ENCODE measurements around the gene CDKN3.
"Not testable (repeated sequence)": the region's sequence is repeated elsewhere in the genome, so short reads cannot be mapped to it uniquely, and the experiment has no call there.

The CDKN3 gene

GRCh38 chr14:54456820-54457608 lies 60.2 kb downstream of the CDKN3 start:
- DNase-seq (ENCODE audit: low spot score): not testable (repeated sequence)

- DNase-seq (ENCODE audit: low spot score): no peak
Observed at GRCh38 chr14:54457609-54457996, 60.8 kb downstream of the CDKN3 start.

GRCh38 chr14:54458536-54458935 lies 61.7 kb downstream of the CDKN3 start:
- not testable (repeated sequence) for DNase-seq (ENCODE audit: low spot score)

- DNase-seq (ENCODE audit: low spot score): no peak
Observed at GRCh38 chr14:54459106-54459505, 62.3 kb downstream of the CDKN3 start.

GRCh38 chr14:54462048-54462447 lies 65.2 kb downstream of the CDKN3 start:
- DNase-seq (ENCODE audit: low spot score): no peak

GRCh38 chr14:54465654-54466053 lies 68.8 kb downstream of the CDKN3 start:
- no peak for DNase-seq (ENCODE audit: low spot score)

GRCh38 chr14:54467280-54467679 lies 70.5 kb downstream of the CDKN3 start:
- no peak for DNase-seq (ENCODE audit: low spot score)

All from HuH-7.5 (cell line).